BJ (cell line): Measurements from ENCODE around the gene PRSS57. TPM values are rescaled to one million over a fixed set of nuclear protein-coding genes. Genes with fewer than 3 reads are reported as not detected.

Source experiments
- CTCF ChIA-PET: fragments of 350-600 bp; formaldehyde crosslinking; extraction: SDS; loops from one replicate; lab custom pipeline; 2021; ENCODE audit warnings: antibody characterized with exemption, inconsistent platforms; lab: Yijun Ruan, JAX
- POLR2A ChIA-PET: fragments of 300-600 bp; sonication (Branson Sonifier 250); formaldehyde crosslinking; extraction: SDS; loops from one replicate; lab custom pipeline; 2021; ENCODE audit warnings: antibody characterized with exemption; lab: Charles Lee
- DNase-seq: peaks from one replicate; pipeline ENCODE4 v3.0.0-alpha.2; 2011; ENCODE audit warnings: low read depth
- H3K27me3 ChIP-seq: 2 replicates; pipeline ENCODE4 v1.6.0; 2011; ENCODE audit warnings: low read length; ENCODE audit not compliant: control insufficient read depth, insufficient read depth
- H3K36me3 ChIP-seq: 2 replicates; pipeline ENCODE4 v1.5.1; 2011; ENCODE audit warnings: low read length; ENCODE audit not compliant: control insufficient read depth, insufficient read depth
- H3K4me3 ChIP-seq: 2 replicates; pipeline ENCODE4 v1.5.1; 2011; ENCODE audit warnings: low read depth, mild to moderate bottlenecking, control low read depth, low read length
- polyA plus RNA-seq: library from polyadenylated mRNA; depleted of rRNA; stranded (reverse); fragments of >200 nt; gene quantifications from 2 replicates; pipeline ENCODE4 v1.2.3, GENCODE V29; 2011
- TF ChIP-seq, protein P1 (sequence below): IDR thresholded peaks from 2 replicates; pipeline ENCODE4 v1.5.1; 2011; ENCODE audit warnings: low read depth, mild to moderate bottlenecking, control low read depth, inconsistent platforms, low read length, moderate library complexity; ENCODE audit not compliant: insufficient read depth

Gene PRSS57
- polyA plus RNA-seq, 1 experiment, result not detected

DNA sequence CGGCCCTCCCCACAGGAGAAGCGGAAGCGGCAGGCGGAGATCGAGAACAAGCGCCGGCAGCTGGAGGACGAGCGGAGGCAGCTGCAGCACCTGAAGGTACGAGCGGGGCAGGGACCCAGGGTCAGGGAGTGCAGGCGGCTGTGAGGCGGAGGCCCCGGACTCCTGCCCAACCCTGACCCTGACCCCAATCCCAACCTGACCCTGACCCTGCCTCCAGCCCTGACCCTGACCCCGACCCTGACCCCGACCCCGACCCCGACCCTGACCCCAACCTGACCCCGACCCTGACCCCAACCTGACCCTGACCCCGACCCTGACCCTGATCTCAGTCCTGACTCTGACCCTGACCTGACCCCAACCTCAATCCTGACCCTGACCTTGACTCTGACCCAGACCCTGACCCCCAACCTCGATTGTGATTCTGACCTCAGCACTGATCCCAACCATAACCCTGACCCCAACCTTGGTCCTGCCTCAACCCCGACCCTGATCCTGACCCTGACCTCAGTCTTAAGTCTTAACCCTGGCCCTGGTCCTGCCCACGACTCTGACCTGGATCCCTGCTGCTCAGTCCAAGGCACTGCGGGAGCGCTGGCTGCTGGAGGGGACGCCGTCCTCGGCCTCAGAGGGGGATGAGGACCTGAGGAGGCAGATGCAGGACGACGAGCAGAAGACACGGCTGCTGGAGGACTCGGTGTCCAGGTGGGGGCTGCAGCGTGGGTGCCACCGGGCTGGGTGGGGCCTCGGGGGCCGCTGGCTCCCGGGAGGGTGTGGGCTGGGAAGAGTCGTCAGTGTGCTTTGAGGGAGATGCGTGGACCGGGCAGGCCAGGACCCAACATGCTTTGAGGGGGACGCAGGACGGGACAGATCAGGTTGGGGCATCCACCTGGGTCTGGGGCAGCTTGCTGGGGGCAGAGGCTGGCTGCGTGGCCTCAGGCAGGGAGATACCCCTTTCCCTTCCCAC lies 32.0 kb upstream of the PRSS57 start:
- CTCF ChIA-PET, result interaction anchor here (1.0 kb wide), 1 partner anchor 64 kb away, joined by 3 read pairs; no protein-coding TSS in a partner anchor
- no peak overlapping the region for H3K4me3 ChIP-seq
- no peaks in the 10 kb centered on the region for H3K36me3 ChIP-seq
- POLR2A ChIA-PET, result no interaction called here
- no peak for DNase-seq
- TF ChIP-seq, protein P1, sequence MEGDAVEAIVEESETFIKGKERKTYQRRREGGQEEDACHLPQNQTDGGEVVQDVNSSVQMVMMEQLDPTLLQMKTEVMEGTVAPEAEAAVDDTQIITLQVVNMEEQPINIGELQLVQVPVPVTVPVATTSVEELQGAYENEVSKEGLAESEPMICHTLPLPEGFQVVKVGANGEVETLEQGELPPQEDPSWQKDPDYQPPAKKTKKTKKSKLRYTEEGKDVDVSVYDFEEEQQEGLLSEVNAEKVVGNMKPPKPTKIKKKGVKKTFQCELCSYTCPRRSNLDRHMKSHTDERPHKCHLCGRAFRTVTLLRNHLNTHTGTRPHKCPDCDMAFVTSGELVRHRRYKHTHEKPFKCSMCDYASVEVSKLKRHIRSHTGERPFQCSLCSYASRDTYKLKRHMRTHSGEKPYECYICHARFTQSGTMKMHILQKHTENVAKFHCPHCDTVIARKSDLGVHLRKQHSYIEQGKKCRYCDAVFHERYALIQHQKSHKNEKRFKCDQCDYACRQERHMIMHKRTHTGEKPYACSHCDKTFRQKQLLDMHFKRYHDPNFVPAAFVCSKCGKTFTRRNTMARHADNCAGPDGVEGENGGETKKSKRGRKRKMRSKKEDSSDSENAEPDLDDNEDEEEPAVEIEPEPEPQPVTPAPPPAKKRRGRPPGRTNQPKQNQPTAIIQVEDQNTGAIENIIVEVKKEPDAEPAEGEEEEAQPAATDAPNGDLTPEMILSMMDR, result no peak
- H3K27me3 ChIP-seq, result no peaks in the 10 kb centered on the region

GRCh38 chr19:725461-726089 lies 30.3 kb upstream of the PRSS57 start:
- ChIA-PET POLR2A (no interaction called here), CTCF (interaction anchor here (1.7 kb wide), 1 partner anchor 9 kb away, joined by 7 read pairs; no protein-coding TSS in a partner anchor)
- no peaks in the 10 kb centered on the region for H3K36me3 ChIP-seq
- H3K4me3 ChIP-seq, result no peak overlapping the region
- peaks cover 2% of the 10 kb centered on the region; the same call in 1 of the 2 replicates for H3K27me3 ChIP-seq
- TF ChIP-seq, protein P1, result no peak
- DNase-seq, result no peak

GRCh38 chr19:723714-724113 lies 28.5 kb upstream of the PRSS57 start:
- no peaks in the 10 kb centered on the region for H3K36me3 ChIP-seq
- peaks cover 5% of the 10 kb centered on the region; the same call in 1 of the 2 replicates for H3K27me3 ChIP-seq
- CTCF ChIA-PET, result interaction anchor here (1.1 to 1.7 kb wide), 2 partner anchors 10 kb away, joined by 4 to 7 read pairs; no protein-coding TSS in a partner anchor
- TF ChIP-seq, protein P1, result no peak
- no peak overlapping the region for H3K4me3 ChIP-seq
- POLR2A ChIA-PET, result no interaction called here
- DNase-seq, result no peak

GRCh38 chr19:723247-723646 lies 28.0 kb upstream of the PRSS57 start:
- no peak overlapping the region for H3K4me3 ChIP-seq
- peaks cover 5% of the 10 kb centered on the region; the same call in 1 of the 2 replicates for H3K27me3 ChIP-seq
- CTCF ChIA-PET, result interaction anchor here (1.1 kb wide), 1 partner anchor 11 kb away, joined by 4 read pairs; no protein-coding TSS in a partner anchor
- TF ChIP-seq, protein P1, result no peak
- DNase-seq, result no peak
- POLR2A ChIA-PET, result no interaction called here
- H3K36me3 ChIP-seq, result no peaks in the 10 kb centered on the region
